ENCODE results near the gene ERC2.

DNA sequence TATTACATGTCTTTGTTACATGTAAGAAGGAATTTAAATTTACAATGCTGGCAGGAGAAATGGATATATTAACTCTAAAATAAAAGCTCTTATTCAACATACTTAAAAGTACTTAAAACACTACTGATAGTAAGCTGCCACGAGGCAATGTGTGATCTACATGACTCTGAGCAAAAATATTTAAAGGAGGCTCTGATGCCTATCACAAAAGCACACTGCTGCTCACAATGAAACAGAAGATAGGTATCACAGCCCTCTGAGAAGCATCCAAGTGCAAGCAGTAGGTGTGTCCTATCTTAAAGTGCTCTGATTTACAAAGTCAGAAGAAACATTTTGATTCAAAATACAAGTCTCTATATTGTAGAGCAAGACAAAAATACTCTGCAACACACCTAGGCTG lies 610.0 kb downstream of the ERC2 start:
- no peak for TF ChIP-seq RCOR1 (IDR thresholded peaks at IDR 0.05; ENCODE audit: low read depth, low read length)
- TF ChIP-seq, protein P1, sequence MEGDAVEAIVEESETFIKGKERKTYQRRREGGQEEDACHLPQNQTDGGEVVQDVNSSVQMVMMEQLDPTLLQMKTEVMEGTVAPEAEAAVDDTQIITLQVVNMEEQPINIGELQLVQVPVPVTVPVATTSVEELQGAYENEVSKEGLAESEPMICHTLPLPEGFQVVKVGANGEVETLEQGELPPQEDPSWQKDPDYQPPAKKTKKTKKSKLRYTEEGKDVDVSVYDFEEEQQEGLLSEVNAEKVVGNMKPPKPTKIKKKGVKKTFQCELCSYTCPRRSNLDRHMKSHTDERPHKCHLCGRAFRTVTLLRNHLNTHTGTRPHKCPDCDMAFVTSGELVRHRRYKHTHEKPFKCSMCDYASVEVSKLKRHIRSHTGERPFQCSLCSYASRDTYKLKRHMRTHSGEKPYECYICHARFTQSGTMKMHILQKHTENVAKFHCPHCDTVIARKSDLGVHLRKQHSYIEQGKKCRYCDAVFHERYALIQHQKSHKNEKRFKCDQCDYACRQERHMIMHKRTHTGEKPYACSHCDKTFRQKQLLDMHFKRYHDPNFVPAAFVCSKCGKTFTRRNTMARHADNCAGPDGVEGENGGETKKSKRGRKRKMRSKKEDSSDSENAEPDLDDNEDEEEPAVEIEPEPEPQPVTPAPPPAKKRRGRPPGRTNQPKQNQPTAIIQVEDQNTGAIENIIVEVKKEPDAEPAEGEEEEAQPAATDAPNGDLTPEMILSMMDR (IDR thresholded peaks at IDR 0.05) = no peak
